Erythroblast (primary cell): ENCODE data around the gene CAMK4.

Experiments
- DNase-seq, 2 experiments: peaks; one replicate each; lab custom pipeline; 2025; lab: John Stamatoyannopoulos, UW
- GATA1 ChIP-seq: IDR thresholded peaks from 2 replicates; pipeline ENCODE4 v1.6.1; 2011; ENCODE audit warnings: low read depth, mild to moderate bottlenecking, control low read depth, low read length, moderate library complexity
- POLR2A ChIP-seq: IDR thresholded peaks from 2 replicates; pipeline ENCODE4 v1.6.1; 2011; ENCODE audit warnings: mild to moderate bottlenecking, low read length

The CAMK4 gene

DNA sequence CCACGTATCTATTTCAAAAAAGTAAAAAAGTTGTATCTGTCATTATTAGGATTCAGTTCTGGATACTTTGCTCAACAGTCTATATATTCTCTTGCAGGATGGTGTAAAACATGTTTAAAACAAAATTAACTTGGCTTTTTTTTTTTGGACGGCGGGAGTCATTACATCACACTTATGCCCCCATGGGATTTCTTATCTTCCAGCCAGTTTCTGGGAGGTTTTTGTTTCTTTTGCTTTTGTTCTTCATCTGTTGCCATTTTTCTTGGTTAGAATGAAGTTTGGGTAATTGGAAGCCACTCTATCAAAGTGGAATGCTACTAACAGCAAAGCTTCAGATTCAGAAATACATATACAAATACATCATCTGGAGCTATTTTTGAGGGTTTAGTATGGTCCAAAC, 289.9 kb downstream of the CAMK4 start:
- DNase-seq, result no peak
- no peak for TF ChIP-seq POLR2A
- TF ChIP-seq GATA1, result no peak

DNA sequence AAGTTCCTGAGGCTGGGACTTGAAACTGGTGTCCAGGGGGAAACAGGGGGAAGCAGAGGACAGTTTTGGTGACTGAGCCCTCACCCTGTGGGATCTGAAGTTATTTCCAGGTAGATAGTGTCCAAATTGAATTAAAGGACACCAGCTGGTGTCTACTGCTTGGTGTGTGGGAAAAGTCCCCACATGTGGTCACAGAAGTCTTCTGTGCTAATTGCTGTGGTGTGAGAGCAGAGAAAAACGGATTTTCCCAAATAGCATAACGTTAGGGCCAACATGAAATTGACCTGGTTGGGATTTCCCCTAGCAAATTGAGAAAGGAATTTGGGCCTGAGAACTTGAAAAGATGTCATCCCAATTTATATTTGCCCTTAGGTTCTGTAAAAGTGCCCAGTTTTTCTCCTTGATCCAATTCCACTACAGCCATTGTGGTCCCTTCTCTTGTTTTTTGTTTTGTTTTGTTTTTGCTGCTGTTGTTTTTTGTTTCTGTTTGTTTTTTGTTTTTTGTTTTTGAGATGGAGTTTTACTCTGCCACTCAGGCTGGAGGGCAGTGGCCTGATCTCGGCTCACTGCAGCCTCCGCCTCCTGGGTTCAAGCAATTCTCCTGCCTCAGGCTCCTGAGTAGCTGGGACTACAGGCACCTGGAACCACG, 293.8 kb downstream of the CAMK4 start:
- no peak for DNase-seq
- TF ChIP-seq GATA1 (no peak), POLR2A (no peak)

- TF ChIP-seq GATA1 (no peak), POLR2A (no peak)
These were observed 294.6 kb downstream of the CAMK4 start for GRCh38 chr5:111518777-111519176.

GRCh38 chr5:111520908-111521307, 296.7 kb downstream of the CAMK4 start:
- no peak for DNase-seq
- TF ChIP-seq POLR2A (no peak), GATA1 (no peak)

More at GRCh38 chr5:111518777-111519176, 294.6 kb downstream of the CAMK4 start:
- no peak for DNase-seq

GRCh38 chr5:111528056-111528455, 303.9 kb downstream of the CAMK4 start:
- DNase-seq, result no peak

DNA sequence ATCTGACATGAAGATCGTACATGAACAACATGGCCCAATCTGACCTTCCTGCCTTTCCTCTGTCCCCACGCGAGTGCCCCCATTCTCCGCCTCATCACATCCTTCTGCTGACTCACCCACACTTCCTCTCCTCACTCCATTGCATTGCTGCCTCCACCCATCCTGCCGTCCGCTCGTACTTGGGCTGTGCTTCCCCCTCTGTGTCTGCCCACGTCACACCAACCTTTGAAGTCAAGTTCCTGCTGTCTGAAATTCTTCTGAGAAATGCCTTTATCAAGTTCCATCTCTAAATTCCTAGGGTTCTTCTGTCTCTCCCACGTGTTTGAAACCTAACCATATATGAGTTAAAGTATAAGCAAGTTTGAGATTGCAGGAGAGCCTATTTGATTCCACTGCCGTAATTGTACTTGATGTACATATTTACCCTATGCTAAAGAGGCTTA, 306.1 kb downstream of the CAMK4 start:
- DNase-seq, result peak; percentile 40 to 63
- TF ChIP-seq POLR2A (peak; percentile 50), GATA1 (no peak)

More at GRCh38 chr5:111528056-111528455, 303.9 kb downstream of the CAMK4 start:
- TF ChIP-seq GATA1, result no peak
- no peak for TF ChIP-seq POLR2A

DNA sequence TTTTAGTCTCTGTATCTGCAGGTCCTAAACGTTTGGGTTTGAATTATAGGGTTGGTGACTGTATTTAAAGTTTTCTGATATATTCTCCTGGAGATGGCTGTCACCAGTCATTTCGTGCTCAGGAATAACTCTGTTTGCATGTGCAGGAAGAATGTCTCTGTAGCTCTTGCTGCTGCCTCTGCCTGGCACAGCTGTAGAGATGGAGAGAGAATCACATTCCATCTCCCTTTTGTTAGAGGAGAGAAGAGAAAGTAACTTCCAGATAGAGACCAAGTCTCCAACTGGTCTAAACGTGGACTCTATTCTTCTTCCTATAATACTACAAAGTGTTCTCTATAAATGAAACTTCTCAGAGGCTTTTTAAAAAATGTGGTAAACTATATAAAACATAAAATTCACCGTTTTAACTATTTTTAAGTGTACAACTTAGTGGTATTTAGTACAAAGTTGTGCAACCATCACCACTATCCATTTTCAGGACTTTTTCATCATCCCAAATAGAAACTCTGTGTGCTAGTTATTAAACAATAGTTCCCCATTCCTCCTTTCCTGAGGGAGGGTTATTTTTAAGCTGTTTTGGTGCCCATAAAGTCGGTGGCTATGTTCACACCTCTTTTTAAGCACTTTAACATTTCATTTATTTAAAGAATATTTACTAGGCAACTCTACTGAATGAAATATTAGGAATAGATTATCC, 308.9 kb downstream of the CAMK4 start:
- no peak for DNase-seq
- TF ChIP-seq POLR2A (no peak), GATA1 (no peak)

- no peak for TF ChIP-seq GATA1
- no peak for TF ChIP-seq POLR2A
- DNase-seq, result no peak
These were observed 311.8 kb downstream of the CAMK4 start for GRCh38 chr5:111535879-111536549.

DNA sequence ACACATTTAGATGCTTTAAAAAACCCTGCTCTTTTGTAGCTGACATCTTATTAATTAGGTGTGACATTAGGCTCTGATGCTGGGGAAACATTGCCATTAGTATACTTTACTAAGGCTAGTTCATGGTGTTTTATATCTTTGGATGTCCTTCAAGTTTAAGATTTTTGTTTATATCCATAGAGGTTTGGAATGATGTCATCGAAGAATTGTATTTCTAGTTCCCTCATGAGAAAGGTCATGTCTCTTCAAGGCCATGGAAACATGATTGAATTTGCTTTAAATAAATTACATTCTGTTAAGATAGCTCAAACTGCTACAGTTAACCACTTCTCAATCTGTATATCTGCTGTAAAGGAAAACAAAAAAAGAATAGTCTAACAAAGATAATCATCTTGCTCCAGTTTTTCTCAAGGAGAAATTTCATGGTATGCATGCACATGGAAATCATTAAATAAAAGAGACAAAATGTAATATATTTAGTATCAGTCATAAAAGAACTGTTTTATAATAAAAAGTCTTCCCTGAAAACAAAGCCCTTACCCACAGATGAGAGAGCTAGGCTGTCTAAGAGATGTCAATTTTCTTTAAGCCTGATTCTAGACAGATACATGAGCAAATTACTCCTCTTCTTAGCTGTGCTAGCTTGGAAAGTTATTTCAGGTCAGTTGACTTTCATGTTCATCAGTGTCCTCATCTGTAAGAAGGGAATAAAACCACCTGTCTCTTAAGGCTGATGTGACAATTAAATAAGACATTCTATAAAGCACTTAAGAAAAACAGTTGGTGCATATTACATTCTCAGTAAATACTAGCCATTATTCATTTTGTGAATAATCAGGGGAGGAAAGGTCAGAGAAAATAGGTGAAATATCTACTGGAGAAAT, 313.2 kb downstream of the CAMK4 start:
- DNase-seq, result no peak

More for the DNA sequence above, 313.2 kb downstream of the CAMK4 start:
- TF ChIP-seq GATA1, result no peak
- TF ChIP-seq POLR2A, result no peak
